ES-I3 (cell line): ENCODE results near the gene SEC23B.
"Not testable (repeated sequence)": the region's sequence is repeated elsewhere in the genome, so short reads cannot be mapped to it uniquely, and the experiment has no call there.

Experiments
- H3K36me3 ChIP-seq: 2 replicates; pipeline ENCODE4 v1.6.1; 2013; ENCODE audit warnings: mild to moderate bottlenecking, low read length, control low read depth, moderate library complexity; ENCODE audit not compliant: insufficient read depth
- H3K4me1 ChIP-seq: 2 replicates; pipeline ENCODE4 v1.6.1; 2013; ENCODE audit warnings: mild to moderate bottlenecking, control low read depth, low read length; ENCODE audit not compliant: insufficient read depth
- H3K9ac ChIP-seq: 2 replicates; pipeline ENCODE4 v1.6.1; 2013; ENCODE audit warnings: low read depth, mild to moderate bottlenecking, low read length, moderate library complexity
- H3K9me3 ChIP-seq: 2 replicates; pipeline ENCODE4 v1.6.1; 2013; ENCODE audit warnings: mild to moderate bottlenecking, low read length, moderate library complexity; ENCODE audit not compliant: control insufficient read depth, insufficient read depth

SEC23B gene

DNA sequence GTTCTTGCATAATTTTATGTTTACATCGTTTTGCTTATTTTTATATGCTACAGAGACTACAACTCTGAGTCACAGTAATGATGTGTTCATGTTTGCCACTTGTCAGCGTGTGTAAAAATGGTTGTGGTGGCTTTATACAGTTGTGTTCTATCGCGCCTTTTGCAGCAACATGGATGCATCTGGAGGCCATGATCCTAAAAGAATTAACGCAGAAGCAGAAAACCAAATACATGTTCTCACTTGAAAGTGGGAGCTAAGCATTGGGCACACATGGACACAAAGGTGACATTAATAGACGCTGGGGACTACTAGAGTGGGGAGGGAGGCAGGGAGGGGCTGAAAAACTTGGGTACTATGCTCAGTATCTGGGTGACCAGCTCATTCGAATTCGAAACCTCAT lies 996 bp upstream of the SEC23B start:
- Histone ChIP-seq H3K9me3 (no peaks in the 10 kb centered on the region), H3K9ac (peak overlapping the region; percentile 90), H3K4me1 (no peaks in the 10 kb centered on the region), H3K36me3 (0 out of 2 replicates have a peak, but pooled peaks cover 4% of the 10 kb centered on the region)

DNA sequence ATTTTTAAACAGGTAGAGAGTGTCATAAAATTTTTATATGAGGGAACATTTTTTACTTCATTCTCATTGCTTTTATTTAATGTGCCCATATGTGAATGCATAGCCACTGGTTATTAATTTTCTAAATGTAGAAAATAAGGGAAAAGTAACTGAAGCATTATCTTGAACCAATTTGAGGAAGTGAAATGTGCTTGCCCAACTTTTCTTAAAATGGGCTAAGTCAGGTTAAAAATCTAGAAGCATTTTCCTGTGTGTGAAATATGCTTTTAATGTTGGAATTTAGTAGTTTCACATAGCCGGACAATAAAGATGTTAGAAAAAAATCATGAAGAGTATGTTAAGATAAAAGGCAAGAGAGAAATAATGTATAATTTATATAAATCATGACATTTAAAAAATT lies 3.8 kb downstream of the SEC23B start:
- Histone ChIP-seq H3K9ac (no peak overlapping the region), H3K36me3 (peaks cover 12% of the 10 kb centered on the region), H3K4me1 (no peaks in the 10 kb centered on the region), H3K9me3 (no peaks in the 10 kb centered on the region)

DNA sequence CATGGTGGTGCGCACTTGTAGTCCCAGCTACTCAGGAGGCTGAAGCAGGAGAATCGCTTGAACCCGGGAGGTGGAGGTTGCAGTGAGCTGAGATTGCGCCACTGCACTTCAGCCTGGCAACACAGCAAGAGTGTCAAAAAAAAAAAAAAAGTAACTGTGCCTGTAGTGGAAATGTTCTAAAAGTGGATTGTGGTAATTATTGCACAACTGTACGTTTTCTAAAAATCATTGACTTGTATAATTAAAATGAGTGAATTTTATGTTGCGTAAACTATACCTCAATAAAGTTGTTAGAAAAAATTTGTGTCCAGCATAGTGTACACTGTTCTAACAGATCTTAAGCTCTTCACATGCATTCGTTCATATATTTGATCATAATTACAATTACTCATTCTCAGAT lies 5.5 kb downstream of the SEC23B start:
- no peaks in the 10 kb centered on the region for H3K9me3 ChIP-seq
- peaks cover 12% of the 10 kb centered on the region for H3K36me3 ChIP-seq
- H3K4me1 ChIP-seq = no peaks in the 10 kb centered on the region

DNA sequence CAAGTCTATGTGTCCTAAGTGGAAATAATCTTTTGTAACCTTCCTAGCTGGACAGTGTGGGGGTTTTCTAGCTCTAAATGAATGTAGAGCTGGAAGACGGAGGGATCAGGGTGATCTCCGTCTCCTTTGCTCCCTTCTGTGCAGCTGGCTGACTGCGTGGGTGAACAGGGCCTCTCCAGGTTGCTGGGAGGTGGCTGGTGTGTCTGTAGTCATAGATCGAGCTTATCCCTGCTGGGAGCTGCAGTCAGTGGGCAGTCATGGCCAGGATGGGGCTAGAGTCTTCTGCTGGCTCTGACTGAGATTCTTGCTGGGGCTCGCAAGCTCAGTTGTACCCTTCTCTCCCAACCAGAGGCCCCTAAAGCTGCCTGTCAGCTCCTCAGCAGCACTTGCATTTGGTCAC lies 6.4 kb downstream of the SEC23B start:
- Histone ChIP-seq H3K9me3 (no peaks in the 10 kb centered on the region), H3K4me1 (no peaks in the 10 kb centered on the region), H3K9ac (no peak overlapping the region), H3K36me3 (peaks cover 12% of the 10 kb centered on the region)

More for the DNA sequence above, 5.5 kb downstream of the SEC23B start:
- no peak overlapping the region for H3K9ac ChIP-seq

DNA sequence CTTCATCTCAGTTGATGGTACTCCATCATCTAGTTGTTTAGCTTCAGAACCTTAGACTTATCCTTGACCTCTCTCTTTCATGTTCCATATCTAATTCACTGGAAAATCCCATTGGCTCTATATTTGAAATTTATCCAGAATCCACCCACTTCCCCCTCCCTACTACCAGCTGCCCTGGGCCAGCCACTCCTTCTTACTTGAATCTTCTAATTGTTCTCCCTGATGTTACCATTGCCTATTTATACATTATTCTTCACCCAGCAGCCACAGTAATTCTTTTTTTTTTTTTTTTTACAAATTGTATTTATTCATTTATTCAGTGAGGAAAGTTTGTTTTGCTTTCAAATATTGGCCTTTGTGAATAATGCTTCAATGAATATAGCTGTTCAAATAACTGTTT lies 8.2 kb downstream of the SEC23B start:
- Histone ChIP-seq H3K36me3 (peaks cover 9% of the 10 kb centered on the region), H3K4me1 (no peaks in the 10 kb centered on the region), H3K9me3 (no peaks in the 10 kb centered on the region), H3K9ac (no peak overlapping the region)

DNA sequence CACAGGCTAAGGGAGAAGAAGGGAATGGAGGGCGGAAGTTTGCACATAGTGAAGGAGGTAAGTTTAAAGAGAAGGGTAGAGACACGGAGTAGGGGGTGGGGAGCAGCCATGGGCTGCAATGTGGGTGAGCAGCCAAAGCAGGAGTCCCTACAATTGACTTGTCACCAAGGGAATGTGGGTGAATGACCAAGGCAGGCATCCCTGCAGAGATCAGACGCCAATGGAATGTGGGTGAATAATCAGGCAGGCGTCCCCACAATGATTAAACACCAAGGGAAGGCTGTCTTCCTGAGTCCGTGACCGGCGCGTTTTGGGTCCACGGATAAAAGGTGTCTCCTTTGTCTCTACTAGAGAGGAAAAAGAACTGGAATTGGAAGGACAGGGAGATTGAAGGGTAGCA lies 14.3 kb downstream of the SEC23B start:
- not testable (repeated sequence) for H3K4me1 ChIP-seq, H3K9me3 ChIP-seq, H3K9ac ChIP-seq
- H3K36me3 ChIP-seq = peaks cover 21% of the 10 kb centered on the region

DNA sequence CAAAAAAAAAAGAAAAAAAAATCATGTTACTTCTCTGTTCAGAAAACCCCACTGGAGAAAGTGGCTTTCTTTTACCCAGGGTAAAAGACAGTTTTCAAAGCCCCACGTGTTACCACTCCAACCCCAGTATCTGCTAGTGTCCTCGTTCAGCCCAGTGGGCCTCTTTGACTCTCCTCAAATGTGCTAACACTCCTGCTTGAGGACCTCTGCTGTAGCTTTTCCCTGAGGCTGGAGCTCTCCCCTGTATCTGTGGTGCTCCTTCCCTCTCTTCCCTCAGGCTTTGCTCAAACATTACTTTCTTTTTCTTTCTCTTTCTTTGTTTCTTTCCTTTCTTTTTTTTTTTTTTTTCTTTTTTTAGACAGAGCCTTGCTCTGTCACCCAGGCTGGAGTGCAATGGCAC lies 15.3 kb downstream of the SEC23B start:
- H3K4me1 ChIP-seq = no peaks in the 10 kb centered on the region
- peaks cover 31% of the 10 kb centered on the region for H3K36me3 ChIP-seq
- no peak overlapping the region for H3K9ac ChIP-seq

DNA sequence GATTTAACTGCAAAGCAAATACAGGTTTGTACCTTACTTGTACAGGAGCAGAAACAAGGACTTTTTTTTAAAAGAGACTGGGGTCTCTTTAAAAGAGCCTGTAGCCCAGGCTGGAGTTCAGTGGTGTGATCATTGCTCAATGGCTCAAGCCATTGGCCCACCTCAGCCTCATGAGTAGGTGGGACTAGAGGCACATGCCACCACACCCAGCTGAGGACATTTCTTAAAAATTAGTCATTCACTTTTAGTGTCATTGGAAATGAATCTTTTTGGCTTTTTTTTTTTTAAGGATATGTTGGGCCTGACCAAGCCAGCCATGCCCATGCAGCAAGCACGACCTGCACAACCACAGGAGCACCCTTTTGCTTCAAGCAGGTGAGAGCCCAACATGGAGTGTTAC lies 16.9 kb downstream of the SEC23B start:
- Histone ChIP-seq H3K36me3 (peaks cover 35% of the 10 kb centered on the region), H3K9me3 (no peaks in the 10 kb centered on the region), H3K4me1 (no peaks in the 10 kb centered on the region), H3K9ac (no peak overlapping the region)

More for the DNA sequence above, 15.3 kb downstream of the SEC23B start:
- H3K9me3 ChIP-seq = no peaks in the 10 kb centered on the region

DNA sequence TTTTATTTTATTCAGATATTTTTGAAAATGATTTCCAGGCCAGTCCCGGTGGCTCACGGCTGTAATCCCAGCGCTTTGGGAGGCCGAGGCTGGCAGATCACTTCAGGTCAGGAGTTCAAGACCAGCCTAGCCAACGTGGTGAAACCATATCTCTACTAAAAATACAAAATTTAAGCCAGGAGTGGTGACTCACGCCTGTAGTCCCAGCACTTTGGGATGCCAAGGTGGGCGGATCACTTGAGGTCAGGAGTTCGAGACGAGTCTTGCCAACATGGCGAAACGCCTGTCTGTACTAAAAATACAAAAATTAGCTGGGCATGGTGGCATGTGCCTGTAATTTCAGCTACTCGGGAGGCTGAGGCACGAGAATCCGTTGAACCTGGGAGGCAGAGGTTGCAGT lies 19.0 kb downstream of the SEC23B start:
- H3K4me1 ChIP-seq, H3K9ac ChIP-seq, H3K9me3 ChIP-seq: not testable (repeated sequence)
- peaks cover 48% of the 10 kb centered on the region for H3K36me3 ChIP-seq

DNA sequence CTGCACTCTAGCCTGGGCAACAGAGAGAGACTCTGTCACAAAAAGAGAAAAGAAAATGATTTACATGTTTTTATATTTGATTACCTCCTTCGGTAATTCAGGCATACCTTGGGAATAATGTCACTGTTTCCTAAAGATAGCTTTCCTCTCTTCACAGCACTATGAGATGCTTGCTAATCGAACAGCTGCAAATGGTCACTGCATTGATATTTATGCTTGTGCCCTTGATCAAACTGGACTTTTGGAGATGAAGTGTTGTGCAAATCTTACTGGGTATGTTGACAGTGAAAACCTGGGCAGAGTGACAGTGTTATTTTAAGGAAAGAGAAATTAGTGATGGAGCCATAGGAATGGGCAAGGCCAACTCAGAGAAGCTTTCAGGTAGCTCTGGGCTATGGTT lies 19.6 kb downstream of the SEC23B start:
- Histone ChIP-seq H3K36me3 (peaks cover 50% of the 10 kb centered on the region), H3K4me1 (no peaks in the 10 kb centered on the region), H3K9me3 (no peaks in the 10 kb centered on the region), H3K9ac (no peak overlapping the region)

DNA sequence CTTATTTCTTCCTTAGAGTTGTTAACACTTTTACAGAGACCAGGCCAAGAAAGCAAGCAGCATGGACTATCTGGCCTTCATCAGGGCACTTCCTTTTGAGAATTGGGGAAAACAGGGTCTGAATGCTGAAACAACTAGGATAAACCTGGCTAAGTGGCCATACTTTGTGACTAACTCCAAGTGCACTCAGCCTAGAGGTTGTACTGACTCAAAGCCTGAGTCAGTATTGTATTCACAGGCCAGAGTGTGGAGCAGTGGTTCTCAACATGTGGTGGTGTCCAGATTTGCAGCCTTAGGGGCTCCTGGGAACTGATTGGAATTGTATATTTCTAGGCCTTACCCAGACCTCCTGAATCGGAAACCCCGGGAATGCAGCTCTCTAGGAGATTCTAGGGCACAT lies 20.1 kb downstream of the SEC23B start:
- H3K36me3 ChIP-seq = peaks cover 54% of the 10 kb centered on the region
- H3K4me1 ChIP-seq = no peaks in the 10 kb centered on the region
- H3K9ac ChIP-seq = no peak overlapping the region
- no peaks in the 10 kb centered on the region for H3K9me3 ChIP-seq

DNA sequence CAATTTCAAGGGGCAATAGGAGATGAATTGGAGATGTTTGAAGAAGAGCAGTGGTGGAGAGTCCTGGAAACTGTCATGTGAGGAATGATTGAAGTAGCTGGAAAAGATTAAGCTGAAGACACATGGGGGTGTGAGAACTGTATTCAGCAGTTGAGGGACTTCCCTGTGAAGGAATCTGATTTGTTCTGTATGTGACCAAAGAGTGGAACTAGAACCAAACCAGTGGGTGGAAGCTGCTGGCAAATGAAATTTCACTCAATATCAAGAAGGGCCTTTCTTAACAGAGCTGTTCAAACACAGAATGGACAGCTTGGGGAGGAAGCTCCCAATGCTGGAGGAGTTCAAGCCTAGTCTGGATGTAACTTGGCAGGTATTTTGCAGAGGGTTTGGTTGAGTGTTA lies 21.3 kb downstream of the SEC23B start:
- Histone ChIP-seq H3K9me3 (no peaks in the 10 kb centered on the region), H3K9ac (no peak overlapping the region), H3K4me1 (no peaks in the 10 kb centered on the region), H3K36me3 (peaks cover 56% of the 10 kb centered on the region)

DNA sequence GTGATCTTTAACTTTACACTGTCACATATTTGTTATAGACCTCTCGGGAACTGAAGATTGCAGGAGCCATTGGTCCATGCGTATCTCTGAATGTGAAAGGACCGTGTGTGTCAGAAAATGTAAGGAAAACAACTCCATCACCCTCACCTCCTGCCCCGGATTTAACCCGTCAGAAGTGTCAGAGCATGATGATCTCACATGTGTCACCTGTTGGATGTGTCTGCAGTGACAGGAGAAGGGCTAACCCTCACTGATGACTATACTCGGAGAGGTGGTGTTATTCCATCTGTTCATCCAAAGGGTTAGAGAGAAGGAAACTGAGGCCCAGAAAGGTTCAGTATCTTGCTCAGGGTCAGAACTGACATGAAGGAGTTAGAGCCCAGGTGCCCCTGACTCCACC lies 24.9 kb downstream of the SEC23B start:
- Histone ChIP-seq H3K9ac (no peak overlapping the region), H3K4me1 (no peaks in the 10 kb centered on the region), H3K36me3 (peaks cover 40% of the 10 kb centered on the region), H3K9me3 (no peaks in the 10 kb centered on the region)

DNA sequence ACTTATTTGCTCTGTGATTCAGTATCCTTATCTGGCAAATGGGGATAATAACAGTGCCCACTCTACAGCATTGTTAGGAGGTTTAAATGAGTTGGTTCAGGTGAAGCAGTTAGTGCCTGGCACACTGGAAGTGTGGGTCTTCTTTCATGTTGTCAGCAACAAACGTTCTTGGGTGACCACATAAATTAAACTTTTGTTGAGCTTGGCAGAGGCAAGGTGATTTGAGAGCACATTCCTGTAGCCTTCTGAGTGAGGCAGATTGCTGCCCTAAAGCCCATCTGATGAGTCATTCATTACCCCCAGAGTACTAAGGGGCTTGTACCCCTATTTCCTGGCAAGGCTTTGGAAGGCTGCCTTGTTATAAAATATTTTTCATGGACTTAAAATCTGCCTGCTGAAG lies 25.8 kb downstream of the SEC23B start:
- Histone ChIP-seq H3K9me3 (no peaks in the 10 kb centered on the region), H3K9ac (no peak overlapping the region), H3K4me1 (no peaks in the 10 kb centered on the region), H3K36me3 (peaks cover 31% of the 10 kb centered on the region)

DNA sequence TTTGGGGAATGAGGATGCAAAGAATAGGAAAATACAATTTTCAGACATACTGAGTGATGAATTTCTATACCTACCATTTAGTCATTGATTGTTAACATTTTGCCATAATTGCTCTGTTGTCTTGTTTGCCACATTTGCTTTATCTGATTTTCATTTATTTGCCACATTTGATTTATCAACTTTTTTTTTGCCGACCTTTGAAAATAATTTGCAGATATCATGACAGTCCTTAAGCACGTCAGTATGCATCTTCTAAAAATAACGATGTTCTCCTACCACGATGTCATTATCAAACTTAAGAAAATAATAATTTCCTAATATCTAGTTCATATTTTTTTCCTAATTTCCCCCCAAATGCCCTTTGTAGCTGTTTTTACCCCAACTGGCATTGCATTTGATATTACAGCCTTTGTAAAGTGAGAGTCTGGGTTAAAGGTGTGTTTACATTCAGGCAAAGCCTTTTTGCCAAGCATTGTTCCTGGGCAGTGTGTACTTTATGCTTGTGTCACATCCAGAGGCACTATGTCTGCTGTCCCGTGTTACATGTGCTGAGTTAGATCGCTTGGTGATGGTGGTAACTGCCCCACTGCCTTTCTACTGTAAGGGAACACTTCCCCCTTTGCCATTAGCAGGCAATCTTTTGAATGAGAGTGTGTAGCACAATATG lies 26.4 kb downstream of the SEC23B start:
- no peaks in the 10 kb centered on the region for H3K4me1 ChIP-seq
- peaks cover 31% of the 10 kb centered on the region for H3K36me3 ChIP-seq

DNA sequence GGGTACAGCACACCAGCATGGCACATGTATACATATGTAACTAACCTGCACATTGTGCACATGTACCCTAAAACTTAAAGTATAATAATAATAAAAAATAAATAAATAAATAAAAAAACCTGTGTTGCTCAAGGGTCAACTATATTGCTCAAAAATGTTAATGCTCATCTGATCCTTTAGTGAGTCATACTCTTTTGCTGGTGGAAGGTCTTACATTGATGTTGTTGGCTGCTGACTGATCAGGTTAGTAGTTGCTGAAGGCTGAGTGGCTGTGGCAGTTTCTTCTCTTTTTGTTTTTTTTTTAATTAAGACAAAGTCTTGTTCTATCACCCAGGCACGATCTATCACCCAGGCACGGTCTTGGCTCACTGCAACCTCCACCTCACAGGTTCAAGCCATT lies 29.9 kb downstream of the SEC23B start:
- no peaks in the 10 kb centered on the region for H3K9me3 ChIP-seq
- no peaks in the 10 kb centered on the region for H3K4me1 ChIP-seq
- peaks cover 23% of the 10 kb centered on the region for H3K36me3 ChIP-seq
- no peak overlapping the region for H3K9ac ChIP-seq

More for the DNA sequence above, 26.4 kb downstream of the SEC23B start:
- Histone ChIP-seq H3K9ac (no peak overlapping the region), H3K9me3 (no peaks in the 10 kb centered on the region)
